Nasal cavity respiratory epithelium epithelial cell of viscerocranial mucosa (primary cell): ENCODE data around the gene MEST. TPM values are rescaled to one million over a fixed set of nuclear protein-coding genes. Genes with fewer than 3 reads are reported as not detected.

ENCODE experiments used
- total RNA-seq: library from RNA; depleted of rRNA; stranded (reverse); fragments of >200 nt; gene quantifications from 2 replicates; pipeline ENCODE4 v1.2.3, GENCODE V29; 2014

The MEST gene, protein sequence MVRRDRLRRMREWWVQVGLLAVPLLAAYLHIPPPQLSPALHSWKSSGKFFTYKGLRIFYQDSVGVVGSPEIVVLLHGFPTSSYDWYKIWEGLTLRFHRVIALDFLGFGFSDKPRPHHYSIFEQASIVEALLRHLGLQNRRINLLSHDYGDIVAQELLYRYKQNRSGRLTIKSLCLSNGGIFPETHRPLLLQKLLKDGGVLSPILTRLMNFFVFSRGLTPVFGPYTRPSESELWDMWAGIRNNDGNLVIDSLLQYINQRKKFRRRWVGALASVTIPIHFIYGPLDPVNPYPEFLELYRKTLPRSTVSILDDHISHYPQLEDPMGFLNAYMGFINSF
- 8.5 and 17.6 TPM in 2 replicates for total RNA-seq

DNA sequence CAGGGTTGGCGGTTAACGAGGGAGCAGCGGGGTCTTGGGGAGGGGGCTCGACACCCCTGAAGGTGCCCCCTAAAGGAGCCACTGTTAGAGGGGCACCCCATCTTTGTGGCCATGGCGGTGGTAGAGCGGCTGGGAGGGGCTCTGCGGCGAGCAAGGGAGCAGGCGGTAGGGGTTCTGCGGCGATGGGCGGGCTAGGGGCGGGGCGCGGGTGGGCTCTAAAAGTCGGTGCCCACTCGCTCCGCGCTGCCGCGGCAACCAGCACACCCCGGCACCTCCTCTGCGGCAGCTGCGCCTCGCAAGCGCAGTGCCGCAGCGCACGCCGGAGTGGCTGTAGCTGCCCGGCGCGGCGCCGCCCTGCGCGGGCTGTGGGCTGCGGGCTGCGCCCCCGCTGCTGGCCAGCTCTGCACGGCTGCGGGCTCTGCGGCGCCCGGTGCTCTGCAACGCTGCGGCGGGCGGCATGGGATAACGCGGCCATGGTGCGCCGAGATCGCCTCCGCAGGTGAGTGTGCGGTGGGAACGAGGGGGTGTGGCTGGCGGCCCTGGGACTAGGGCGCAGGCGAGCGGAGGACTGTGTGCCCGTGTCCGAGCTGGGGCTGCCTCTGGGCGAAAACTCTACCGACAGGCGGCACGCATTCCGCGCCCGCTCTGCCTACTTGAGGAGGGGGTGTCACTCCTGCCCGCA is at the start of gene MEST:
Gene MEST (plus strand): TSS at position 245 of the 682 bp plus-strand sequence. CDS start 229 bp downstream, at position 474.

Other genes with a start within 250 kb of the MEST start
- gene CPA2, start 225.2 kb upstream of the MEST start, total RNA-seq: not detected in 2 replicates
- gene CPA4, start 198.9 kb upstream of the MEST start, total RNA-seq: 8.2 and 21.3 TPM in 2 replicates
- gene CPA5, start 147.3 kb upstream of the MEST start, total RNA-seq: not detected in 2 replicates
- not detected in 2 replicates for gene CPA1, start 111.6 kb upstream of the MEST start, total RNA-seq
- 4.1 and 18.3 TPM in 2 replicates for gene CEP41, start 51.1 kb upstream of the MEST start, total RNA-seq
- gene COPG2, start 176.7 kb downstream of the MEST start, total RNA-seq: 28.9 and 30.1 TPM in 2 replicates
- gene TSGA13, start 194.5 kb downstream of the MEST start, total RNA-seq: not detected in 2 replicates
- 0.07 TPM in 1 of 2 replicates, not detected in the other for gene KLF14, start 242.1 kb downstream of the MEST start, total RNA-seq